GM18520 (cell line): ENCODE data around the gene KEL.
A peak's percentile ranks its signal among the peaks of the same experiment; 100 is the strongest.
"Not testable (repeated sequence)": the region's sequence is repeated elsewhere in the genome, so short reads cannot be mapped to it uniquely, and the experiment has no call there.

ENCODE experiments used
- ATAC-seq: cut with Tn5 transposase; IDR thresholded peaks from one replicate; pipeline ENCODE4 v1.9.1; 2021; ENCODE audit not compliant: unreplicated experiment

Gene KEL, protein sequence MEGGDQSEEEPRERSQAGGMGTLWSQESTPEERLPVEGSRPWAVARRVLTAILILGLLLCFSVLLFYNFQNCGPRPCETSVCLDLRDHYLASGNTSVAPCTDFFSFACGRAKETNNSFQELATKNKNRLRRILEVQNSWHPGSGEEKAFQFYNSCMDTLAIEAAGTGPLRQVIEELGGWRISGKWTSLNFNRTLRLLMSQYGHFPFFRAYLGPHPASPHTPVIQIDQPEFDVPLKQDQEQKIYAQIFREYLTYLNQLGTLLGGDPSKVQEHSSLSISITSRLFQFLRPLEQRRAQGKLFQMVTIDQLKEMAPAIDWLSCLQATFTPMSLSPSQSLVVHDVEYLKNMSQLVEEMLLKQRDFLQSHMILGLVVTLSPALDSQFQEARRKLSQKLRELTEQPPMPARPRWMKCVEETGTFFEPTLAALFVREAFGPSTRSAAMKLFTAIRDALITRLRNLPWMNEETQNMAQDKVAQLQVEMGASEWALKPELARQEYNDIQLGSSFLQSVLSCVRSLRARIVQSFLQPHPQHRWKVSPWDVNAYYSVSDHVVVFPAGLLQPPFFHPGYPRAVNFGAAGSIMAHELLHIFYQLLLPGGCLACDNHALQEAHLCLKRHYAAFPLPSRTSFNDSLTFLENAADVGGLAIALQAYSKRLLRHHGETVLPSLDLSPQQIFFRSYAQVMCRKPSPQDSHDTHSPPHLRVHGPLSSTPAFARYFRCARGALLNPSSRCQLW

DNA sequence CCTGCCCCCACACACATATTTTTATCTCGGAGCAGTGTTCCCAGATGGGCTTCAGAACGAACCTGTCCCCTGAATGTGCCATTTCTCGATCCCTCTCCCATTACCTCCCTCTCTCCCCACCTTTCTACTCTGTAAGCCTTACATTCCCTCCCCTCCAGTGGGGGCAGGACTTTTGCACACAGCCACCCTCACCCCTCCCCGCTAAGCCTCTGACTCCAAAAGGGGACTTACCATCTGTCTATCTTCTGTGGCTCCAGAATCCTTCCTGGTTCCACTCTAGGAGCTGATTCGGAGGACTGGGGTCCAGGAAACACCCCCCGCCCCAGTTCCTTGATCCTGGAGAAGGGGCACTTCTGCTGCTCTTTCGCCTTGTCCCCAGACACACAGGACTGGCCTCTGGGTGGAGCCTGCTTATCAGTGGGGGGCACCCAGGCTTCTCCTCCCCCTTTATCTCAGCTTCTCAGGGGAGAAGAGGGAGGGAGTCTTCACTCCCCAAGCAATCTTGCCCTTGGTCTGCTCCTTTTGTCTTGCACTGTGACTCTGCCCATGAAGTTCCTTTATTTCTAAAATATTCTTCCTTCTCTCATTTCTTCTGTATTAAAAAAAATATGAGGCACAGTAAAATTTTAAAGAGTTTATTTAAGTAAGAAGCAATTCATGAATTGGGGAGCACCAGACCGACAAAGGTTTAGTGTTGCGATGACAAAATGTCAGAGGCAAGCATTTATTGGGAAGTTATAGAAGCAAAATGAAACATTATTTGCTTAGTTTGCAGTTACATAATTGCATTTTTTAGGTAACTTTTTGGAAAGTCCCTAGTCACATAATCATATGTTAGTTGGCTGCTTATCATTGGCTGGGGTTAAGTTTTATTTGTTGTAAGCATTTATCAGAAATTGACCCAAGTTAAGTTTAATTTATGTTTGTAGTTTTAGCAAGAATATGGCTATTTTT is at the start of gene KEL:
Gene KEL, minus strand, starts transcription at position 391 of the 954 bp plus-strand sequence. Its CDS starts 157 bp downstream, at position 234.
- ATAC-seq: no peak

DNA sequence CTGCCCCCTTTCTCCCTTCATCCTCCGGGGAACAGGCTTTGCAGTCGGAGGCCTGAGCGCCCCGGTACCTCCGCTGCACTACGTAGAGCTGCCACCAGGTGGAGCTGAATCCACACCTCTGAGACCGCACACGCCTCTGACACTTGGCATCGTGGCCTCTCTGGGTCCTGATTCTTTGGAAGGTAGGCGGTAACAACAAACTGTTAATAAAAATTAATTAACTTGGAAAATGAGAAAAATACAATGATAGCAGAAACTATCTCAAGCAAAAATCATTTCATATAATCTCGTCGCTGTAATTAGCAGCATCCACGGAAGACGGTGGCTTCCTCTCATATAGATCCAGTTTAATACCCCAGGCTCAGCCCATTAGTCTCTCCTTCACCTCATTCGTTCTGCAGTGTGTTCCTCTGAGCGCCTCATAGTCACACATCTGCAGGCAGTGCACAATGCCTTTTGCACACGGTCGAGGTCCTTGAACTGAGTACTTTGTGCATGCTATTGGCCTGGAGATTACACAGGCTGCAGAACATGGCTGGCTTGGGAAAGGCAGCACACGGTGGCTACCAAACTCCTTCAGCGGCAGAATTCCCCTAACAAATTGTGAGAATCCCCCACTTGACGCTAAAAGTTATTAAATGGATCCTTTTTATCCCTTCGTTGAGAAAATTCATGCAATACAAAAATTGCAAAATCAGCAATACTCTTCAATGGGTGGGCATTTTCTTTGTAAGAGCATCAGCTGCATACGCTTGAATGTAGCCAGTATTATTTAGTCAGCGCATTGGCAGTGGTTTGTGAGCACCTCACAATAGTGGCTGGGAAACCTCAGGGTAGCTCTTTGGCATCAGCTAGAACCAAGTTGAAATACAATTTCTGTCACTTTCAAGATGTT is 46.1 kb upstream of the KEL start:
- peak; percentile 69 for ATAC-seq

DNA sequence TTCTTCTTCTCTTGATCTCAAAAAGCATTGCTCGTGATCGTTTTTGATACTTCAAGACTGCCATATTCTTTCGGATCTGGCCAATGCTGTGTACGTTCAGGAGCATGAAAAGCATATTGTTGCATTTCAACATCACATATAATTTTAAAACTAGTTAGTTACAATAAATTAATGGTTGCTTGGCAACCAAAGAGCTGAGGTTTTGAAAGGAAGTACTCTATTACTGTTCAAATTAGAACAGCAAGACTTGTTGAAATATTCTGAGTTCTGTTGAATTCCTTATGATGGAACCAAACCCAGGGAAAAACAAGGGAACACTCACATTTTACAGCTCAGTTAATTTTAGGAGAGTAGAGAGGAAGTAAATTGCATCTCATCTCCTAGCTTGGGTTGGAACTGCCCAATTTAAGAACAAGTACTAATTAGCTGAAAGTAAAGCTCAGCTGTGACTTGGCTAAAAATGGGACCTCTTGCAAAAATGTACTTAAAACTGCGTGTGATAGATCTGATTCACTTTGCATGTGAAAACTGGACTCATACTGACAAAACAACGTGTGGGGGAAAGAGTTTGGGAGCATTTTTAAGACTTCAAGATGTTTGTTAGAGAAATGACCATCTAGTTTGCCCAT is 43.6 kb upstream of the KEL start:
- ATAC-seq: no peak

DNA sequence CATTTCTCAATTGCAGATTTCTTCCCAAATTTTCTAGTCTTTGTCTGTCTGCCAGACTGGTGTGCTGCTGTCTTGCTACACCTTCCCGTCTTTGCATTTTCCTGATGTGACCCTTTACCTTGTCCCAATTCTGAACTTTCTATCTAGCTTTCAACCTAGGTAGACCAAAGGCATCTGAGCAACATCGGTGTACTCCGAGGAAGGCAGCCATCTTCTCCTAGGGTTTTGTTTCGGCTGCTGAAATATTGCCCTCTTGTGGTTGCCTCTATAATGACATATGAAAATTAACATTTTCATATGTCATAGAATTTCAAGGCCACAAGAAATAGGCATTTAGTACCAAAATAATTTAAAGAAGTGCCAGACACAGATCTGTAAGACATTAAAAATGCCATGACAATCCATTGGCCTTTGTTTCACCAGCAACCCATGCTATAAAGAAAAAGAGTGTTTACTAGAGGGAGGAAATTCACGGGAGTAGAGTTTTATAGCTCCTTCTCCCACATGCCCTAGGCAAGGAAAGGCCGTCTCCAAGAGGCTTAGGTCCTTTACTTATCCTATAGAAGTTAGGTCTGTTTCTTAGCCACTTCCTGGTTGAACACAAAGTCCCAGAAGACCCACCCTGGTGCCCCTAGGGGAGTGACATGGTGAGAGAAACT is 41.4 kb upstream of the KEL start:
- ATAC-seq: no peak

DNA sequence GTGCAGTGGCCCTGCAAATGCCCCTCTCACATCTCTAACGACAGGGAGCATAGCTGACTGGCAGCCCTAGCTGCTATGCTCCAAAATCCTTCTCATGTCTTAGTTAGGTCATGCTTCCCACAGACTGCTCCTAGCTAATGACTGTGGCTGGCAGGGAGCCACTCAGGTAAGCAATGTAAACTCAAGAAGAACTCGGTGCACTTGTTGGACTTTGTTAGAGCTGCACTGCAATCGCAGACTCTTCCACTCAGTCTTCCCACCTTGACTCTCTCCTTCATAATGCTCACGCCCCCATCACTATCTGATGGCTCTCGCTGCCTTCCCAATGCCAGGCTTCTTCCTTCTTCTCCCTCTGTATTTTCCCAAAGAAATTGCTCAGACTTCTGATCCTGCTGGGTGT is 40.7 kb upstream of the KEL start:
- no peak for ATAC-seq

DNA sequence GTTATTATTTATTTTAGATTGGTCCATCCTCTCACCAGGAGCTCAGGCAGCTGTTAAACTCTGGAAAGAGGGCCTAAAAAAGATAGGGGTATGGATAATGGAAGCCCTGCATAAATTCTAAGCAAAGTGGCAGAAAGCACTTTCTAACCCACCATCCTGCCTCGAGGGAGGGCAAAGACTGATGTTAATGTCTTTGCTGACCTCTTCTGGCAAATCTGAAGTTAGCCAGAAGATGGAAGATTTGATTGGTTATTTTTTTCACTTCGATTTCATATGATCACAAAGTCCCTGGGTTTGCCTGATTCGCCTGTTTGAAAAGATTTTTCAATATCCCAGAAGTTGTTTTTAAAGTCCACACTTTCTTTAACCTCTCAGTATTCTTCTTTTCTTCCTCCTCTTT is 39.9 kb upstream of the KEL start:
- ATAC-seq: no peak

DNA sequence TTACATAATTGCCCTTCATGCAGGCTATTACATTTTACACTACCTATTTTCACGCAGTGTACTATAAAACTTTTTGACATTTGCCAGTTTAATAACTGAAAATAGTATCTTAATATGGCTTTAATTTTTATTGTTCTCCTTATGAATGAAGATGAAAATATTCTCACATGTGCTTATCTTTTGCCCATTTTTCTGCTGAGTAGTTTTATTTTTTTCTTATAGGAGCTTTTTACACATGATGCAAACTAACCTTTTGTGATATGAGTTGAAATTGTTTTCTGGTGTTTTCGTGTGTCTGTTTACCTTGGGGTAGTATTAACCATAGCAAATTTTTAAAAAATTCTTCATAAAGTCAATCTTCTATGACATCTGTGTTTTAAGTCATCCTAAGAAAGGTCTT is 38.5 kb upstream of the KEL start:
- ATAC-seq: no peak

DNA sequence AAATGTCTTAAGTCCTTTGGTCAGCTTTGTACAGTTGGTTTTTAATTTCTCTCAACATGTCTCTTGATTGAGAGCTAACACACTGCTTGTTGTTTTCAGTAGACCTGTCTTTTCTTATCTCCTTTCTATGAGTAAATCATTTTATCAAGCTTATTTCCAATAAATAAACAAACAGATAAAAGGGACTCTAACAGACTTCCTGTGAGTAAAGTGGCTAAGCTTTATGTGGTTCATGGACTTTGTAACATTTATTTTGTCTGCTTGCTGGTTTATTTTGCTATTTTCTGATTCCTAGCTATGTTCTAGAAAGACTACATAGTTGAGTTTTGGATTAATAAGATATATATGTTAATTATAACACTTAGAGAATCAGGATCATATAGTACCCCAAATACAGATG is 37.6 kb upstream of the KEL start:
- no peak for ATAC-seq

DNA sequence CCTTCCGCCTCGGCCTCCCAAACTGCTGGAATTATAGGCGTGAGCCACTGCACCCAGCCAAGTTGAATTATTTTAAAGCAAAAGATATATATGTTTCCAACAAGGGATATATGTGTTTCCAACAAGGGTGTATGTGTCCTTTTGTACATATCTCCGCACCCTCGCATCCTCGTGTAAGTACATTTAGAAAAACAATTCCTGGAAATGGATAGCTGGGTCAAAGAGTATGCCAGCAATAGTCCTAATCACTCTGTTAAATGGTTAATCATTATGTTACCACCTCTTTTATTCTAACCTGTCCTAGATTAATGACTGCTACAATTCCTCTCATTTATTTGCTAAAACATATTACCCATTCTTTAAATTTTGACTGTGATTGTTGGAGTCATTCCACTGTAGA is 36.8 kb upstream of the KEL start:
- ATAC-seq: no peak

DNA sequence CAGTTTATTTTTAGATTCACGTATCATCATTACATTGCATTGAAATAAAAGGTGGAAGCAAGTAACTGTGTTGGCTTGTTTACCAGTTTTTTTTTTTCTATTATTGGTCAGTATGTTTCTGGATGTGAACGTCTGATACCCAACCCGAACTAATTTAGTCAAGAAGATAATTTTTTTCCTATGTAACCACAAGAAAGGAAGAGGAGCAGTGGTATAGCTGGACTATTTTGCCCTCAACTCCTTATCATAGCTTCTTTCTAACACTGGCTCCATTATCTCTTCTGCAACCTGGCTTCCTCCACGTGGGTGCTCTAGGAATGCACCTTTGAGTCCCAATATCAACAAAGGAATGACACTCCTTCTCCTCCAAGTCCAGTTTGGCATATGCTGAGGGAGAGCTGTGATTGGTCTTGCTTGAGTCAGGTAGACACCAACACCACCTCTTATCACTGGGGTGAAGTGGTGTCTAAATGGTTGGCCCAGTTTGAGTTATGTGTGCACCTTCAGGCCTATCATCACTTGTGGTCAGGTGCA is 35.4 kb upstream of the KEL start:
- no peak for ATAC-seq

DNA sequence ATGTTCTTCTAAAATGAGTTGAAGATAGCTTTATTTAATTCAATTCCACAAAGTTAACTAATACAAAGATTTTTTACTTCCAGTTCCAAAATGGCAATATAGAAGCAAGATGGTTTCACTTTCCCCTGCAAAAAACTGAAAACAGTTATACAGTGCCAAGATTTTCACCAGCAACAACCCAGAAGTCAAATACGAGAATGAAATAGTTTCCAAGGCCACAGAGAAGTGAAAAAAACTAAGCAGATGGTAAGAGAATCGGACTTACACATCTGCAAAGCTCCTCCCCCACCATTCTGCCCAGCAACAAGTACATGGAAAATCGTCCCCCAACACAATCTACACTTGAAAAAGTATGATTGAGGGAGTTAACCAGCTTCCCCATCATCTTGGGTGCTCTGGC is 30.3 kb upstream of the KEL start:
- no peak for ATAC-seq

DNA sequence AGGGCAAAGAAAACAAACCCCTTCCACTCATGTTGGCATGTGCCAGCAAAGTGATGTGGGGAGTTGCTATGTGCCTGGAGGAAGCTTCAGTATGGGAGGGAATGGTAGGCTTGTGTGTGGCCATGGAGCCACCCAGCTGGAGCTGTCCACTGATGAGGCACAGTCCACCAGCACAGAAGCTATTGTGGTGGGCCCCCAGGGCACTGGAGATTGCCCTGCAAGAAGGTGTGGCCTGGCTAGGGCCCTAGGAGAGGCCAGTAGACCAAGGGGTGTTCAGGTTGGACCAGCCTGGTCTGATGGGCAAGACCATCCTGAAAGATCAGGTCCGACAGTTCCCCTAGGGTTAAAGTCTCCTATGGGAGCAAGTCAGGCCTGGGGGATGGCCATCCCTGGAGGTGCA is 22.1 kb upstream of the KEL start:
- ATAC-seq: no peak

DNA sequence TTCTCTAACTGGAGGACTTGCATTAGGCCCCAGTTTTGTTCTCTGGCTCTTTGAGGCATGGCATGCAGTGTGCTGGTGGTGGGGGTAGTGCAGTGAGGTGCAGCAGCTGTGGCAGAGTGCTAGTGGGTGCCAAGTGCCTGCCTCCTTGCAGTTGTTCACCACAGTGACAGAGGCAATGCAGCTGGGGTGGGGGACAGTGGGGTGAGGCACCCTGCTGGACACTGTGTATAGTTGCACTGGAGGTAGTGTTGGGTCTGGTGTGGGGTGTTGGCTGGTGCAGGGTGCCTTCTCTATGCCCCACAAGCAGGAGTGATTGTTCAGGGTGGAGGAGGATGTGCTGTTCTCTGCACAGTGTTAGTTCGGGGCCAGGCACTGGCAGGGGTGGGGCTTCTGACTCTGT is 21.7 kb upstream of the KEL start:
- ATAC-seq: no peak

DNA sequence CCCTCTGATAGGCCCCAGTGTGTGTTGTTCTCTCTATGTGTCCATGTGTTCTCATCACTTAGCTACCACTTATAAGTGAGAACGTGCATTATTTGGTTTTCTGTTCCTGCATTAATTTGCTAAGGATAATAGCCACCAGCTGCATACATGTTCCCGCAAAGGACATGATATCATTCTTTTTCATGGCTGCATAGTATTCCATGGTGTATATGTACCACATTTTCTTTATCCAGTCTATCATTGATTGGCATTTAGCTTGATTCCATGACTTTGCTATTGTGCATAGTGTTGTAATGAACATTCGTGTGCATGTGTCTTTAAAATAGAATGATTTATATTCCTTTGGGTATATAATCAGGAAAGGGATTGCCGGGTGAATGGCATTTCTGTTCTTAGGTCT is 16.2 kb upstream of the KEL start:
- ATAC-seq: not testable (repeated sequence)

DNA sequence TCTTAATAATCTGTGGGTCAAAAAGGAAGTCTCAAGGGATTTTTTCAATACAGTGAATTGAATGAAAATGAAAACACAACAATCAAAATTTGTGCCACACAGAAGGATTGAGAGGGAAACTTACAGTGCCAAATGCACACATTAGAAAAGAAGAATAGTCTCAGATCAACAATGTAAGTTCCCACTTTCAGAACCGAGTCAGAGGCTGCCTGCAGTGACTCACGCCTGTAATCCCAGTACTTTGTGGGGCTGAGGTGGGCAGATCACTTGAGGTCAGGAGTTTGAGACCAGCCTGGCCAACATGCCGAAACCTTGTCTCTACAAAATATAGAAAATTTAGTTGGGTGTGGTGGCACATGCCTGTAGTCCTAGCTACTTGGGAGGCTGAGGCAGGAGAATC is 12.5 kb upstream of the KEL start:
- ATAC-seq: no peak

DNA sequence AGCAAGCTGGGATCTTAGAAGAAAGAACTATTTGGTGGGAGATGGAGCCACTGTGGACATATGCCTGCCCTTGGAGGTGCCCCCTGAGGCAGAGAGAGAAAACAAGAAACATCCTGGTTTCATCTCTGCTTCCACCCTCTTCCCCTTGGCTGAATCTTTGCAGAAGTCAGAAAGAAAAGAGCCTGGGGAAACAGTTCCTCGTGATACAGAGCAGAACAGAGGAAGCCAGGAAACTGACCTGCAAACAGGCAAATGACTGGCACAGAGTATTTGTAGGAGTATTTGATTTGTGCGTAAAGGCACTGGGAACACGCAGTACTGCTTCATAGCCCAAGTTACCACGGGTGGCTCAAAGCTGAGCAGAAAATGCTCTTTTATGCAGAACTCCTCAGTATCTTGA is 7.0 kb upstream of the KEL start:
- ATAC-seq: no peak

DNA sequence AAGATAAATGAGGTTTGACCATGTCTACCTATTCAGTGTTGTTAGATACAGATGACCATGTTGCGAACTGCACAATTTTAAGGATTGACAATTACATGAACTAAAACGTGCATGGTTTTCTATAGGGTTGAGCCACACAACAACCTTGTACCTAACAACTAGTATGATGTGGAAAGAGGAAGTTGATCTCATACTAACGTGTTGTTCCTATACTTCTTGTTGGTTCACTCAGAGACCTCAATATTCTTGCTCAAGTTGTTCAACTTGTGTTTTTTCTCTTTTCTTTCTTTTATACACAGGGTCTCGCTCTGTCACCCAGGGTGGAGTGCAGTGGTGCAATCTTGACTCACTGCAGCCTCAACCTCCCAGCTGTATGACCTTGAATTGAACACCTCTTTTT is 6.1 kb upstream of the KEL start:
- no peak for ATAC-seq

DNA sequence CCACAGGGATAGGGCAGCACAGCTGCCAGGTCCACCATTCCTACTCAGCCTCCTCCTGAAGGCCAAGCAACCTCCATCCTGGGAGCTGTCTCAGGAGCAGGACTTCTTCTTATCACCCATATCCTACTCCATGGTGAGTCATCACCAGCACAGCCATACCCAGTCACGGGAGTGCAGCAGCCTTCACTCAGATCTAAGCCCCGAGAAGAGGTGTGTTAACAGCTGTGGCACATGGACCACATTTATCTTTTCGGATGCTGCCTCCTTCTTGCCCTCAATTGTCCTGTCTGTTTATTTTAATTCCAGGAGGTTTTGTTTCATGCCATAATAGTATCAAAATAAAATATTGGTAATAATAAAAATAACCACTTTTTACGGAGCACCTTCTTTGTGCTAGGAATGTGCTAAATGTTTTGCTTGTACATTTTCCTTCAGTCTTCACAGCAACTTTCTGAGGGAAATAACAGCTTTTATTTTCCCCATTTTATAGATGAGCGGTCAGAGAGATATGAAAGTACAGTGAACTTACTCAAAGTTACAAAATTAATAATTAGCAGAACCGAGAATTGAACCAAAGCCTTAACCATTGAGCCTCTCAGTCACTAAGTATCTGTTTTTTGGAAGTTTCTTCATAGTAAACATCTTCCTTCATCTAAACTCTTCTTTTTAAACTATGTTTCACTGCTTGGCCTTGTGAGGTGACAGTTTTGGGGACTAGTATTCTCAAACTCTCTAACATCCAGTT is 2.5 kb upstream of the KEL start:
- ATAC-seq: no peak
